ENCODE data around the gene NATD1.

The NATD1 gene

GRCh38 chr17:21252796-21253645, at the start of gene NATD1:
Gene NATD1 (minus strand): TSS chr17:21253410. CDS start chr17:21253264, 146 bp downstream.
- DNase-seq (ENCODE audit: low read depth, low spot score) = no peak

GRCh38 chr17:21301593-21302550, 48.7 kb upstream of the NATD1 start:
- DNase-seq (ENCODE audit: low read depth, low spot score) = no peak

GRCh38 chr17:21300601-21301571, 47.7 kb upstream of the NATD1 start:
- no peak for DNase-seq (ENCODE audit: low read depth, low spot score)

- no peak for DNase-seq (ENCODE audit: low read depth, low spot score)
Measured at GRCh38 chr17:21299981-21300600, 46.9 kb upstream of the NATD1 start.

GRCh38 chr17:21298983-21299519, 45.8 kb upstream of the NATD1 start:
- DNase-seq (ENCODE audit: low read depth, low spot score) = no peak

GRCh38 chr17:21298056-21298982, 45.1 kb upstream of the NATD1 start:
- no peak for DNase-seq (ENCODE audit: low read depth, low spot score)

GRCh38 chr17:21297597-21297996, 44.4 kb upstream of the NATD1 start:
- no peak for DNase-seq (ENCODE audit: low read depth, low spot score)

- no peak for DNase-seq (ENCODE audit: low read depth, low spot score)
Measured at GRCh38 chr17:21297026-21297520, 43.9 kb upstream of the NATD1 start.

GRCh38 chr17:21296097-21297025, 43.2 kb upstream of the NATD1 start:
- DNase-seq (ENCODE audit: low read depth, low spot score) = no peak

- no peak for DNase-seq (ENCODE audit: low read depth, low spot score)
Measured at GRCh38 chr17:21295036-21295952, 42.1 kb upstream of the NATD1 start.

- no peak for DNase-seq (ENCODE audit: low read depth, low spot score)
Measured at GRCh38 chr17:21294321-21295035, 41.3 kb upstream of the NATD1 start.

GRCh38 chr17:21293831-21294210, 40.6 kb upstream of the NATD1 start:
- no peak for DNase-seq (ENCODE audit: low read depth, low spot score)

- no peak for DNase-seq (ENCODE audit: low read depth, low spot score)
Measured at GRCh38 chr17:21292867-21293830, 39.9 kb upstream of the NATD1 start.

GRCh38 chr17:21291862-21292261, 38.7 kb upstream of the NATD1 start:
- DNase-seq (ENCODE audit: low read depth, low spot score) = no peak

GRCh38 chr17:21291357-21291756, 38.1 kb upstream of the NATD1 start:
- no peak for DNase-seq (ENCODE audit: low read depth, low spot score)
